ENCODE results near the gene HOXB1.

Gene HOXB1

GRCh38 chr17:48555258-48556228 lies 24.7 kb upstream of the HOXB1 start:
- in situ Hi-C loops (cut with MboI; ENCODE audit: low sequenced_read_pairs) = no loop called here

DNA sequence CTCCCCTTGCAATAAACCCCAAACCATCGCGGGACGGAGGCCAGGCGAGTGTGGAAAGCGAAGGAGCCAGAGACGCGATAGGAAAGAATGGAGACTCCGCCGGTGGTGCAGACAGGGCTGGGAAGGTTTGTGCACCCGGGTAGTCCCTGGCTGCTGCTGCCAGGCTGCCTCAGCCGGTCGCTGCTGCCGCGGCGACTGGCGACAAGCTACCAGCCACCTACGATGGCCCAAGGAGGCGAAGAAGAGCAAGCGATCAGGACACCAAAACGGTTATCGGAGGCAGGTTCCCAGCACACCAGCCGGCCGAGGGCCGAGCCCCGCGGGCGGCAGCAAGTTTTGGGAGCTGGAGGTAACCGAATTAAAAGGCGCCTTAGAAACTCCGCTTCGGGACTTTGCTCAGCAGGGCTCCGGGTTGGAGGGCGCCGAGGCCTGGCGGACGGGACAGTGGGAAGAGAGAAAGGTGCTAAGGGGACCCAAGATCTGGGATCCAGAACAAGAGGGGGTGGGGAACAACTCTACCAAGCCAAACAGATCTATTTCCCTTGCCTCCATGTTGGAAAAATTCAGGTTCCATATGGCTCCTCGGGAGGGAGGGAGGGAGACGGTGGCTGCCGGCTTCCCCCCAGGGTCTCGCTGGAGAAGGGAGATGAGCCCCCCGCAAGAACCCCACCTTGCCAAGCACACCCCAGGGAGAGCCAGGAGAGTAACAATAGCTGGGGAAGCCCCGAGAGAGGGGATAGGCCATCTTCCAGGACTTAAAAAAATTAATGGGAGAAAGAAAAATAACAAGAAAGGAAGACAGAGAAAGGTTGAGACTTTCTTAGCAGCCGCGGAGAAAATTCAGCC lies 23.8 kb upstream of the HOXB1 start:
- in situ Hi-C loops (cut with MboI; ENCODE audit: low sequenced_read_pairs) = no loop called here

DNA sequence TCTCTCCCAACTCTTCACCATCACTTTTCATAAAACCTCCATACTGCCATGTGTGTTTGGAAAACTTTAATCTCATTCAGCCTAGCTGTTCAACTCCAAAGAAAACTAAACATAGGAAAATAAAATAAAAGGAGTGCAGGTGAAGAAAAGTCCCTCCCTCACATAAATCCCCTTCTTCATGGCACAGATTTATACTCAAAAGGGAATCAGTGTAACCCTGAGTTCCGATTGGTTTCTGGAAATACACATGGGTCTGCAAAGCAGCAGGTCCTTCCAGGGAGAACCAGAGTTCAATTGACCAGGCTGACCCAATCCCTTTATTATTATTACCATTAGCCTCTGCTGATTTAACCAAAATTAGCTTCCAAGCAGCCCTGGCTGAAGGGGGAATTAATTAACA lies 23.0 kb upstream of the HOXB1 start:
- in situ Hi-C loops (cut with MboI; ENCODE audit: low sequenced_read_pairs) = no loop called here

DNA sequence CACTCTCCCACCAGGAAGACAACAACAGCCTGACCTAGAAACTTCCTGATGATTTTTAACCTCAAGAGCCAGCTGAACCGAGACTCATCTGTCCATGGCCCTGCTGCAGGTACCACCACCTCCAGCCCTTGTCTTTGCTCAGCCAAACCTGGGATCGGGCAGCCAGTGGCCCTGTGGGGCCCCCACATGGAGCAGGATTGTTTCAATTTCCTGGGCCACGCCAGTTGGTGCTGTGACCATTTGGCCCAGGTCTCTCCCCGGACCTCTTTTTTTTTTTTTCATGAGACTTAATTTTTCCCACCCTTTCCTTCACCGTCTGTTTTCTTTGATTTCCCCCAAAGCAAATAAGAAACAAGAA lies 22.4 kb upstream of the HOXB1 start:
- in situ Hi-C loops (cut with MboI; ENCODE audit: low sequenced_read_pairs) = no loop called here

- in situ Hi-C loops (cut with MboI; ENCODE audit: low sequenced_read_pairs) = no loop called here
Observed at GRCh38 chr17:48552466-48553189, 21.8 kb upstream of the HOXB1 start.

DNA sequence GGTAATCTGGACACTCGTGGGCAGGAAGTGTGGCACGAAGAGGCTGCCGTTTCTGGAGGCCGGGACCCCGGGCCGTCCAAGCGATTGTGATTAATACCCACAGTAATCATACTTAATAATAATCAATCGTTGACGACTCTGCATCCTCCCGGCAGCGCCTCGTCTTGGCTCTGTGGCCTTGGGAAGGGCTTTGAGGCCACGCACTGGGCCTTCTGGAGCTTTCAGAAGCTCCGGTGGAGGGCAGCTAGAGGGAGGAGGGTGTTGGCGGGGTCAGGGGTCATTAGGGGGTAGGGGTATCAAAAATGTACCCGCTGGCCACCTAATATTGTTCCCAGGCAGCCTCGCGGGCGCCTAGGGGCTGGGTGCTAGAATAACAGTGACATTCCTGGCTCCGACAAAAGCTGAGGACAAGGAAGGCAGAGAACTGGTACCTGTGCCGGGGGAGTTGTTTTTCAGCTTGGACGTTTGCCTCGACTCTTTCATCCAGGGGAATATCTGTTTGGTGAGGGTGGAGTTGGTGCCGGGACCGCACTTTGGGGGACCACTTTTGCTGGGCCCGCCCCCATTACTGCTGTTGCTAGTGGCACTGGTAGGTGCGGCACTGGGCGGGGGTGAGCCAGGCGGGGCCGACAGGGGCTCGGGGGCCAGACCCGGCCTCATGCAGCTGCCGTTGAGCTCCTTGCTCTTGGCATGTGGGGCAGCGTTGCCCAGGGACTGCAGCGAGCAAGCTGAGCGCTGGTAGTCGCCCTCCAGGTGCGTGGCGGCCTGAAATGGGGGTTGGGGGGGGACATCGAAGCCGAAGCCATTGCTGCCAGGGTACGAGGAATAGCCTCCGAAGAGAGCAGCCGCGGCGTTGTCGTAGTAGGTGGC lies 21.0 kb upstream of the HOXB1 start:
- in situ Hi-C loops (cut with MboI; ENCODE audit: low sequenced_read_pairs) = no loop called here

- in situ Hi-C loops (cut with MboI; ENCODE audit: low sequenced_read_pairs) = no loop called here
Observed at GRCh38 chr17:48551214-48551555, 20.4 kb upstream of the HOXB1 start.

DNA sequence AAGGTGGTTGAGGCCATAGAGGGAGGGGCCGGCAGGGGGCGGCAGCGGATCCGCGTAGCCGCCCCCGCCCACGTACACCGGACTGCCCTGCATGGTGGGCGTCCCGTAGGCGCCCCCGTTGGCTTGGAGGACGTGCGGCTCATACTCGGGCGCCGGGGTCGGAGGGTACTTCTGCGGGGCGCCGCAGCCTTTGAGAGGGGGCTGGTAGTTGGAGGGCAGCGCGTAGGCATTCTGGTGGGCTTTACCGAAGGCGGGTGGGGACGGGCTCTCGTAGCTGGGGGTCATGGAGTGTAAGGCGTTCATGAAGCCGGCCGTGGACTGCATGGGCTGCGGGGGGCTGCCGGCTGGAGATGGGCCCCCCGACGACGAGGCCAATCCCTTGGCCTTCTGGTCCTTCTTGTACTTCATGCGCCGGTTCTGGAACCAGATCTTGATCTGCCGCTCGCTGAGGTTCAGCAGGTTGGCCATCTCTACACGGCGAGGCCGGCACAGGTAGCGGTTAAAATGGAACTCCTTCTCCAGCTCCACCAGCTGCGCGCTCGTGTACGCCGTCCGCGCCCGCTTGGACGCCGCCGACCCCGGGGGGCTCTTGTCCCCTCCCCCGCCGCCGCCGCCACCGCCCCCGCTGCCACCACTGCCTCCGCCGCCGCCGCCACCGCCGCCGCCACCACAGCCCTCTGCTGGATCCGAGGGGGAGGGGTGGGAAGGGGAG lies 19.8 kb upstream of the HOXB1 start:
- in situ Hi-C loops (cut with MboI; ENCODE audit: low sequenced_read_pairs) = no loop called here

DNA sequence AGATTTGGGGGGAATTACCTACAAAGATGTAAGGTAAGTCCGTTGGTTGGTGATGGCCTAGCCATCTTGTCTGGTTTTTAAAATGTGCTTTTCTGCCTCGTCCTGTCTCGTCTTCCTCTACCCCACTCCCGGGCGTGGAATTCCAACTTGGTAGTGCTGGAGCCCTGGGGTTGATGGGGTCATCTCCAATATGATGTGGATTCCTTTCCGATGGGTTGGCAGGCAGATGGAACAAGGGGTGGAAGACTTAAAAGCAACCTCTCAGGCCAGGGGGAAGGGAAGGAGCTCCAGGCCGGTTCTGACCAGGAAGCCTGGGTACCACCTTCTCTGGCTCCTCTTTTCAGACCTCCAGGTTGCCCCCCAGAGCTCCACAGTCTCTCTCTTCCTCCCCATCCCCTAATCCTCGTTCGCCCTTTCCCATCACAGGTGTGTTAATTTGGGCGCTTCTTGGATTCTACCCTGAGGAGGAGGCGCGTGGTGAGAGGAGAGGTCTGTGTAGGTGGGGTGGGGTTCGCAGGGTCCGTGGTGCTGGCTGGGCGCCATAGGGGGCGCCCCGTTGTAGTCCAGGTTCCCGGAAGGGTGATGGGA lies 19.2 kb upstream of the HOXB1 start:
- in situ Hi-C loops (cut with MboI; ENCODE audit: low sequenced_read_pairs) = no loop called here

GRCh38 chr17:48549281-48549630 lies 18.4 kb upstream of the HOXB1 start:
- in situ Hi-C loops (cut with MboI; ENCODE audit: low sequenced_read_pairs) = no loop called here

GRCh38 chr17:48548523-48549280 lies 17.9 kb upstream of the HOXB1 start:
- in situ Hi-C loops (cut with MboI; ENCODE audit: low sequenced_read_pairs) = no loop called here

- in situ Hi-C loops (cut with MboI; ENCODE audit: low sequenced_read_pairs) = no loop called here
Observed at GRCh38 chr17:48547808-48548522, 17.2 kb upstream of the HOXB1 start.

- in situ Hi-C loops (cut with MboI; ENCODE audit: low sequenced_read_pairs) = no loop called here
Observed at GRCh38 chr17:48546924-48547807, 16.4 kb upstream of the HOXB1 start.

- in situ Hi-C loops (cut with MboI; ENCODE audit: low sequenced_read_pairs) = no loop called here
Observed at GRCh38 chr17:48546137-48546923, 15.5 kb upstream of the HOXB1 start.

GRCh38 chr17:48545539-48545938 lies 14.7 kb upstream of the HOXB1 start:
- in situ Hi-C loops (cut with MboI; ENCODE audit: low sequenced_read_pairs) = no loop called here

DNA sequence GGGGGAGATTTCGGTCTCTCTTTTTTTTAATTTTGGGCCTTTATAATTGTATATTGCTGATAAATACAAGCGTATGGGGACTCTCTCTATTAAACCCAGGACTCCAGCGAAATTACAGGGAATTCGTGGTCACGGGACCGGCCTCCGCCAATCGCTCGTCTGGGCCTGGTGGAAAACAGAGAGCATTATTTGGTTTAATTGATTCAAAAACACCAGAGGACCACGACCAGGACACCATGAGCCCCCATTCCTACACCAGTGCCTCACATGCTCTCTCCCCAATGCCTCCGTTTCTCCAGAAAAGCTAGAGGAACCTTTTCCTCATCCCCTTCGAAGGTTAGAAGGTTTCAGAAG lies 14.2 kb upstream of the HOXB1 start, which contains the start of gene HOXB2:
HOXB2 (minus strand) TSS at position 88 of the 354 bp plus-strand sequence. CDS start 198 bp downstream, outside the sequence.
- in situ Hi-C loops (cut with MboI; ENCODE audit: low sequenced_read_pairs) = no loop called here
